Tibial nerve (tissue), 3 donors: ENCODE results near the gene NOC4L.

Source experiments
- CTCF ChIP-seq, 5 experiments: fragments of 200-600 bp in 3 of 5; fragments of 450-650 bp in 2 of 5; sonication (generic) in 3 of 5; IDR thresholded peaks; one replicate each; pipeline ENCODE4 v1.5.1; 2016 to 2019; ENCODE audit warnings: antibody characterized with exemption in 5 of 5, mild to moderate bottlenecking in 3 of 5, moderate library complexity in 2 of 5
- POLR2A ChIP-seq, 2 donors: fragments of 450-650 bp; IDR thresholded peaks; one replicate each; pipeline ENCODE4 v1.6.1; 2017; ENCODE audit warnings: antibody characterized with exemption in 2 of 2, mild to moderate bottlenecking in 2 of 2, moderate library complexity in 2 of 2

DNA sequence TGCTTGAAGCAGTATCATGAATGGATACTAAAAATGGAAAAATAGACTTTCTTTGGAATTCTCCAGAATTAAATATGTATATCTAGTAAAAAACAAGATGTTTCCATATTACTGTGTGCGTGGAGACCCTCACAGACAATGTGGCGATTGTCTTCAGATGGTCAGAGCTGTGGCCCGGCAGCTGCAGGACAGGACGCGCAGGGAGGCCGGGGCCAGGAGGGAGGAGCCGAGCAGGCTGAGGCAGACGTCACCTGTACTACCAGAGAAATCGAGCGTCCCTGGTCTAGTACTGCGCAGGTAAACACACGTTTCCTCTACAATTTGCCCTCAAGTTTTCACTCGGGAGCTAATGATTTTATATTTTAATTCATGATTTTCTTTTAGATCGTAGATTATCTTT lies 23.0 kb upstream of the NOC4L start:
- no peak for TF ChIP-seq CTCF (IDR thresholded peaks at IDR 0.05)
- no peak for TF ChIP-seq POLR2A (IDR thresholded peaks at IDR 0.05)
